ENCODE data around the gene HERPUD2.

- TF ChIP-seq CTCF (IDR thresholded peaks at IDR 0.05; ENCODE audit: low read depth, low read length) (no peak), EZH2phosphoT487 (IDR thresholded peaks at IDR 0.05; ENCODE audit: low read depth) (no peak)
Observed at GRCh38 chr7:35630024-35630972, 64.6 kb downstream of the HERPUD2 start.

Measured in OCI-LY3 (cell line).